PC-3 (cell line): ENCODE results near the gene PPY. TPM values are rescaled to one million over a fixed set of nuclear protein-coding genes. Genes with fewer than 3 reads are reported as not detected.

Experiments used
- ATAC-seq: fragments of 200-7000 bp; cut with Tn5 transposase; 2 replicates; pipeline ENCODE4 v1.9.1; 2020; ENCODE audit warnings: mild to moderate bottlenecking, moderate library complexity
- BruUV-seq: library from RNA; stranded (reverse); fragments of 400-500 nt; replicated peaks from 2 replicates; lab custom pipeline; 2021; lab: Mats Ljungman, UMichigan
- CTCF ChIA-PET: fragments of 300-600 bp; sonication (Branson Sonifier 250); formaldehyde crosslinking; loops from one replicate; lab custom pipeline; 2022; ENCODE audit warnings: antibody characterized with exemption; lab: Charles Lee
- POLR2A ChIA-PET: fragments of 300-600 bp; sonication (Branson Sonifier 250); formaldehyde crosslinking; loops from one replicate; lab custom pipeline; 2022; ENCODE audit warnings: antibody characterized with exemption; ENCODE audit not compliant: unreplicated experiment; lab: Charles Lee
- DNase-seq: peaks from one replicate; pipeline ENCODE4 v3.0.0-alpha.2; 2015
- H2AFZ ChIP-seq: fragments of 300-600 bp; sonication (generic); 2 replicates; pipeline ENCODE4 v1.6.0; 2016; ENCODE audit warnings: antibody characterized with exemption, low read length
- H3F3A ChIP-seq: fragments of 300-600 bp; sonication (generic); one replicate; pipeline ENCODE4 v1.6.0; 2017; ENCODE audit warnings: antibody characterized with exemption, low read length, control low read depth, mild to moderate bottlenecking; ENCODE audit not compliant: unreplicated experiment
- H3K27ac ChIP-seq: fragments of 300-600 bp; sonication (generic); 2 replicates; pipeline ENCODE4 v1.5.1; 2016; ENCODE audit warnings: mild to moderate bottlenecking, low read length
- H3K27me3 ChIP-seq: fragments of 300-600 bp; sonication (generic); 2 replicates; pipeline ENCODE4 v1.6.1; 2016; ENCODE audit warnings: low read length, mixed read lengths
- H3K36me3 ChIP-seq: fragments of 300-600 bp; sonication (generic); 2 replicates; pipeline ENCODE4 v1.6.1; 2016; ENCODE audit warnings: low read depth, mixed run types, low read length, mixed read lengths
- H3K4me1 ChIP-seq: fragments of 300-600 bp; sonication (generic); 2 replicates; pipeline ENCODE4 v1.5.1; 2016; ENCODE audit warnings: low read length; ENCODE audit not compliant: insufficient read depth
- H3K4me2 ChIP-seq: fragments of 300-600 bp; sonication (generic); 2 replicates; pipeline ENCODE4 v1.6.0; 2016; ENCODE audit warnings: low read length
- H3K4me3 ChIP-seq: fragments of 300-600 bp; sonication (generic); 2 replicates; pipeline ENCODE4 v1.5.1; 2016; ENCODE audit warnings: mild to moderate bottlenecking, low read length, mixed read lengths
- H3K79me2 ChIP-seq: fragments of 300-600 bp; sonication (generic); 2 replicates; pipeline ENCODE4 v1.6.1; 2017; ENCODE audit warnings: low read length, mixed read lengths
- H3K9ac ChIP-seq: fragments of 300-600 bp; sonication (generic); 2 replicates; pipeline ENCODE4 v1.6.0; 2016; ENCODE audit warnings: mild to moderate bottlenecking, low read length
- H3K9me2 ChIP-seq: fragments of 300-600 bp; sonication (generic); replicated peaks from 2 replicates; pipeline ENCODE4 v1.6.1; 2016; ENCODE audit warnings: mixed run types, low read length, mixed read lengths
- H3K9me3 ChIP-seq: fragments of 300-600 bp; sonication (generic); 2 replicates; pipeline ENCODE4 v1.6.1; 2016; ENCODE audit warnings: low read length, mixed read lengths
- H4K20me1 ChIP-seq: fragments of 300-600 bp; sonication (generic); 2 replicates; pipeline ENCODE4 v1.6.1; 2016; ENCODE audit warnings: low read length, mixed read lengths
- EZH2 ChIP-seq: fragments of 300-600 bp; sonication (generic); IDR thresholded peaks from one replicate; pipeline ENCODE4 v1.6.1; 2017; ENCODE audit warnings: antibody characterized with exemption, mild to moderate bottlenecking, low read length; ENCODE audit not compliant: unreplicated experiment
- EZH2phosphoT487 ChIP-seq: fragments of 300-600 bp; sonication (generic); IDR thresholded peaks from 2 replicates; pipeline ENCODE4 v1.6.1; 2018; ENCODE audit warnings: mild to moderate bottlenecking, antibody characterized with exemption, low read length, borderline replicate concordance
- intact Hi-C: fragments of 100-400 bp; cut with micrococcal nuclease; formaldehyde crosslinking; loops from 2 replicates; pipeline ENCODE4 v1.9.0; 2023
- total RNA-seq: library from RNA; depleted of rRNA; stranded (reverse); fragments of >200 nt; gene quantifications from 2 replicates; pipeline ENCODE4 v1.2.3, GENCODE V29; 2014
- TF ChIP-seq, protein P1 (sequence below): fragments of 300-600 bp; sonication (generic); conservative IDR thresholded peaks from 2 replicates; pipeline ENCODE4 v1.5.1; 2017; ENCODE audit warnings: antibody characterized with exemption, low read depth, mild to moderate bottlenecking, low read length

PPY gene
- total RNA-seq, 1 experiment from 2014 or later = not detected

DNA sequence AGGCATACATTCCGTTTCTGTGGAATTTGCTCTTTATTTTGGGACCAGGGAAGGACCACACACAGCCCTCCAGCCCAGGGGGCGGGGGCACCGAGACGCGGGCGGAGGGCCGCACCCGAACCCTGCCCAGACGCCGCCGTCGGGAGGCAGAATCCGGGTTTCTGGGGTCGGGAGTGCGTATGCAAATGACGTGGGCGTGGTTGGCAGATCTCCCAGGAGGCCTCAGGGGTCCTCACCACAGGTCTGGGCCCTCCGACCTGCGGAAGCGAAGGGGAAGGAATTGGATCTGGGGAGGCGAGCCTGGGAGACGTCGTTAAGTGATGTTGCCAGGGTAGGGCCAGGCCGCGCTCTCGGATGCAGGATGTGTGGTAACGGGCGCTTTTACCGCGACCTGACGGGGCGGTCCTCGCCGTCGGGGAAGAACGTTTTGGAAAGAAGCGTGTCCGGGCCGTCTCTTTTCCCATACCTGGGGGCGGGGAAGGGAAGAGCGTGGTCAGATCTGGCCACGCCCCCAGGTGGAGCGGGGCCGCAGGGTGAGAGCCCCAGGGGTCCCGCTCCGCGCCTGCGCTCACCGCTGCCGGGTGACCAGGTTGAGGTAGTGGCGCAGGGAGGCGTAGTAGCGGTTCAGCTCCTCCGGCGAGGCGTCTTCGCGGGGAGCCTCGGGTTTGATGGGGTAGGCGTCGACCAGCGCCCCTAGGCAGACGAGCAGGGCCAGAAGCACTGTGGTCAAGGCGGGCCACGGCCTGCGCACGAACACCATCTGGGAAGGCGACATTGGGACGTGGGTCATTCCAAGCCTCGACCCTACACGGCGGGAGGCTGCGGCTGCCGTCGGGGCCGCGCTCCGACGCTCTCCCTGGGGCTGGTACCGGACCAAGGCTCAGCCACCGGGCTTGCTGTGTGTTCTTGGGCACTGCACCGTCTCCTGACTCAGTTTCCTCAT is 10.7 kb upstream of the PPY start:
- POLR2A ChIA-PET = no interaction called here
- DNase-seq = no peak

DNA sequence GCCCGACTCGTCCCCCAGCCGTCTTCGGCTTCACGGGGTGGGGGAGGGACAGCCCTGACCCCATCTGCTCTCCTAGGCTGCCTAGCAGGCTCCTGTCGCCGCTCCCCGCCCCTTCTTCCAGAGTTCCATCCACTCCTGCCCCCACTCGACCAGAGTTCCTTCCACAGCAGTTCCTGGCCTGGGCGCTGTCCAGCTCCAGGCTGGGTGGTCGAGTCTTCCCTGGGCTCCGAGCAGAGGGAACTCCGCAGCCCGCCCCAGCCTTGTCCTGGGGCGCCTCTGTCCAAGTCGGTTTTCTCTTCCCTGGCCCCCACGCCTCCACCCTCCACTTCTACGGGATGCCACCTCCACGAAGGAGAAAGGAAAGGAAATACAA is 10.1 kb upstream of the PPY start:
- POLR2A ChIA-PET = no interaction called here
- DNase-seq = no peak
- Histone ChIP-seq H4K20me1 (no peaks in the 10 kb centered on the region), H3K27ac (no peak overlapping the region), H3K36me3 (no peaks in the 10 kb centered on the region), H3K9me2 (no peaks in the 10 kb centered on the region), H3K79me2 (no peaks in the 10 kb centered on the region), H3K9me3 (no peaks in the 10 kb centered on the region), H3K4me1 (no peaks in the 10 kb centered on the region), H3K9ac (no peak overlapping the region), H2AFZ (no peak overlapping the region), H3K4me2 (no peak overlapping the region), H3F3A (no peaks in the 10 kb centered on the region), H3K4me3 (no peak overlapping the region), H3K27me3 (no peaks in the 10 kb centered on the region)
- intact Hi-C loops = no loop called here
- no peak for ATAC-seq
- CTCF ChIA-PET = no interaction called here
- TF ChIP-seq, protein P1, sequence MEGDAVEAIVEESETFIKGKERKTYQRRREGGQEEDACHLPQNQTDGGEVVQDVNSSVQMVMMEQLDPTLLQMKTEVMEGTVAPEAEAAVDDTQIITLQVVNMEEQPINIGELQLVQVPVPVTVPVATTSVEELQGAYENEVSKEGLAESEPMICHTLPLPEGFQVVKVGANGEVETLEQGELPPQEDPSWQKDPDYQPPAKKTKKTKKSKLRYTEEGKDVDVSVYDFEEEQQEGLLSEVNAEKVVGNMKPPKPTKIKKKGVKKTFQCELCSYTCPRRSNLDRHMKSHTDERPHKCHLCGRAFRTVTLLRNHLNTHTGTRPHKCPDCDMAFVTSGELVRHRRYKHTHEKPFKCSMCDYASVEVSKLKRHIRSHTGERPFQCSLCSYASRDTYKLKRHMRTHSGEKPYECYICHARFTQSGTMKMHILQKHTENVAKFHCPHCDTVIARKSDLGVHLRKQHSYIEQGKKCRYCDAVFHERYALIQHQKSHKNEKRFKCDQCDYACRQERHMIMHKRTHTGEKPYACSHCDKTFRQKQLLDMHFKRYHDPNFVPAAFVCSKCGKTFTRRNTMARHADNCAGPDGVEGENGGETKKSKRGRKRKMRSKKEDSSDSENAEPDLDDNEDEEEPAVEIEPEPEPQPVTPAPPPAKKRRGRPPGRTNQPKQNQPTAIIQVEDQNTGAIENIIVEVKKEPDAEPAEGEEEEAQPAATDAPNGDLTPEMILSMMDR = no peak
- TF ChIP-seq EZH2 (no peak), EZH2phosphoT487 (no peak)
- no TSS peak for BruUV-seq

More for the DNA sequence above, 10.7 kb upstream of the PPY start:
- no peaks in the 10 kb centered on the region for H4K20me1 ChIP-seq
- no peak for ATAC-seq
- CTCF ChIA-PET = no interaction called here
- no peaks in the 10 kb centered on the region for H3F3A ChIP-seq
- H3K27ac ChIP-seq = no peak overlapping the region
- H3K36me3 ChIP-seq = no peaks in the 10 kb centered on the region
- H3K4me1 ChIP-seq = no peaks in the 10 kb centered on the region
- intact Hi-C loops = no loop called here
- no peaks in the 10 kb centered on the region for H3K27me3 ChIP-seq
- no peaks in the 10 kb centered on the region for H3K9me2 ChIP-seq
- no peak overlapping the region for H3K4me3 ChIP-seq
- no peak overlapping the region for H3K4me2 ChIP-seq
- H3K79me2 ChIP-seq = no peaks in the 10 kb centered on the region
- no peak overlapping the region for H2AFZ ChIP-seq
- BruUV-seq = no TSS peak
- TF ChIP-seq, protein P1 = no peak
- no peak for TF ChIP-seq EZH2
- no peak for TF ChIP-seq EZH2phosphoT487
- H3K9me3 ChIP-seq = no peaks in the 10 kb centered on the region
- no peak overlapping the region for H3K9ac ChIP-seq

DNA sequence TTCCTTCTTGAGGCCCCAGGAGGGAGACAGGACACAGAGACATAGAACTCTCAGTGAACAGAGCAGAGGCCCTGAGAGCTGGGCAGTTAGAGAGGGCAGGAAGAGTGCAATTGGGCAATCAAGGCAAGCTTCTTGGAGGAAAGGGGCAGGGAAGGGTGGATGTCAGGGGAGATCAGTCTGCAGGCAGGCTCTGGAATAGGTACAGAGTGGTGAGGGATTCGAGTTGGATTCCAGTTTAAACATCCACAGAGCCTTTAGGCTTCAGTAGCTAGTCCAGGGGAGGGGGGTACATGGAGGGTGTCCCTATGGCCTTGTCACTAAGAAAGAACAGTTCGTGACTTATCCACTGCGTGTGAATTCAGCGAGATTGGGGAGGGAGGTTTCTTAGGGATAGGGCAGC is 9.5 kb upstream of the PPY start:
- intact Hi-C loops = no loop called here
- CTCF ChIA-PET = no interaction called here
- H3K4me3 ChIP-seq = no peak overlapping the region
- no peak for DNase-seq
- no peaks in the 10 kb centered on the region for H3K27me3 ChIP-seq
- no peak for TF ChIP-seq EZH2phosphoT487
- TF ChIP-seq, protein P1 = no peak
- no peak for TF ChIP-seq EZH2
- no peaks in the 10 kb centered on the region for H3K36me3 ChIP-seq
- H3K9me3 ChIP-seq = no peaks in the 10 kb centered on the region
- no peak overlapping the region for H3K9ac ChIP-seq
- POLR2A ChIA-PET = interaction anchor here (0.6 kb wide), 1 partner anchor 28 kb away, joined by 4 read pairs; no protein-coding TSS in a partner anchor
- no peaks in the 10 kb centered on the region for H3F3A ChIP-seq
- no peaks in the 10 kb centered on the region for H4K20me1 ChIP-seq
- H3K4me1 ChIP-seq = no peaks in the 10 kb centered on the region
- H3K27ac ChIP-seq = no peak overlapping the region
- H2AFZ ChIP-seq = no peak overlapping the region
- H3K4me2 ChIP-seq = no peak overlapping the region
- H3K79me2 ChIP-seq = no peaks in the 10 kb centered on the region
- BruUV-seq = no TSS peak
- no peaks in the 10 kb centered on the region for H3K9me2 ChIP-seq
- ATAC-seq = no peak
